ENCODE results near the gene MLKL.

The MLKL gene

GRCh38 chr16:74716355-74716754 is 15.7 kb upstream of the MLKL start:
- peaks cover 3% of the 10 kb centered on the region for H3K4me1 ChIP-seq (ENCODE audit: insufficient read depth, insufficient read length)
- no peak for TF ChIP-seq ZNF274 (IDR thresholded peaks at IDR 0.05; ENCODE audit: low read depth, low read length)
- no peak for TF ChIP-seq YY1 (IDR thresholded peaks at IDR 0.05; ENCODE audit: insufficient read depth, insufficient read length)
- TF ChIP-seq SUZ12 (IDR thresholded peaks at IDR 0.05; ENCODE audit: extremely low read depth, insufficient read depth, insufficient read length) = no peak
- no peak overlapping the region for H3K9ac ChIP-seq (ENCODE audit: insufficient read length, low read depth)
- no peak overlapping the region for H3K4me3 ChIP-seq (ENCODE audit: insufficient read length, low read depth)
- no peak for DNase-seq (ENCODE audit: low read depth, low spot score)
- H3K9me3 ChIP-seq (ENCODE audit: insufficient read depth, low read length) = no peaks in the 10 kb centered on the region
- no peaks in the 10 kb centered on the region for H3K27me3 ChIP-seq (ENCODE audit: insufficient read depth, insufficient read length)
- no peaks in the 10 kb centered on the region for H3K36me3 ChIP-seq (ENCODE audit: insufficient read depth, insufficient read length, low read length)

- H3K27me3 ChIP-seq (ENCODE audit: insufficient read depth, insufficient read length) = no peaks in the 10 kb centered on the region
- no peak overlapping the region for H3K9ac ChIP-seq (ENCODE audit: insufficient read length, low read depth)
- H3K4me3 ChIP-seq (ENCODE audit: insufficient read length, low read depth) = no peak overlapping the region
- no peaks in the 10 kb centered on the region for H3K9me3 ChIP-seq (ENCODE audit: insufficient read depth, low read length)
- no peak for TF ChIP-seq YY1 (IDR thresholded peaks at IDR 0.05; ENCODE audit: insufficient read depth, insufficient read length)
- no peak for TF ChIP-seq ZNF274 (IDR thresholded peaks at IDR 0.05; ENCODE audit: low read depth, low read length)
- no peak for TF ChIP-seq SUZ12 (IDR thresholded peaks at IDR 0.05; ENCODE audit: extremely low read depth, insufficient read depth, insufficient read length)
- DNase-seq (ENCODE audit: low read depth, low spot score) = no peak
- peaks cover 3% of the 10 kb centered on the region for H3K4me1 ChIP-seq (ENCODE audit: insufficient read depth, insufficient read length)
- H3K36me3 ChIP-seq (ENCODE audit: insufficient read depth, insufficient read length, low read length) = no peaks in the 10 kb centered on the region
Observed at GRCh38 chr16:74713876-74714275, 13.2 kb upstream of the MLKL start.

GRCh38 chr16:74713325-74713724 is 12.7 kb upstream of the MLKL start:
- Histone ChIP-seq H3K9me3 (ENCODE audit: insufficient read depth, low read length) (no peaks in the 10 kb centered on the region), H3K36me3 (ENCODE audit: insufficient read depth, insufficient read length, low read length) (no peaks in the 10 kb centered on the region), H3K27me3 (ENCODE audit: insufficient read depth, insufficient read length) (peaks cover 3% of the 10 kb centered on the region), H3K9ac (ENCODE audit: insufficient read length, low read depth) (no peak overlapping the region), H3K4me1 (ENCODE audit: insufficient read depth, insufficient read length) (peaks cover 3% of the 10 kb centered on the region), H3K4me3 (ENCODE audit: insufficient read length, low read depth) (no peak overlapping the region)
- TF ChIP-seq SUZ12 (IDR thresholded peaks at IDR 0.05; ENCODE audit: extremely low read depth, insufficient read depth, insufficient read length) = no peak
- no peak for TF ChIP-seq ZNF274 (IDR thresholded peaks at IDR 0.05; ENCODE audit: low read depth, low read length)
- TF ChIP-seq YY1 (IDR thresholded peaks at IDR 0.05; ENCODE audit: insufficient read depth, insufficient read length) = no peak
- no peak for DNase-seq (ENCODE audit: low read depth, low spot score)

GRCh38 chr16:74711938-74712337 is 11.3 kb upstream of the MLKL start:
- no peak for DNase-seq (ENCODE audit: low read depth, low spot score)
- H3K27me3 ChIP-seq (ENCODE audit: insufficient read depth, insufficient read length) = peaks cover 4% of the 10 kb centered on the region
- TF ChIP-seq YY1 (IDR thresholded peaks at IDR 0.05; ENCODE audit: insufficient read depth, insufficient read length) (no peak), ZNF274 (IDR thresholded peaks at IDR 0.05; ENCODE audit: low read depth, low read length) (no peak), SUZ12 (IDR thresholded peaks at IDR 0.05; ENCODE audit: extremely low read depth, insufficient read depth, insufficient read length) (no peak)
- no peak overlapping the region for H3K4me3 ChIP-seq (ENCODE audit: insufficient read length, low read depth)
- H3K9me3 ChIP-seq (ENCODE audit: insufficient read depth, low read length) = no peaks in the 10 kb centered on the region
- H3K4me1 ChIP-seq (ENCODE audit: insufficient read depth, insufficient read length) = peaks cover 3% of the 10 kb centered on the region
- H3K9ac ChIP-seq (ENCODE audit: insufficient read length, low read depth) = no peak overlapping the region
- H3K36me3 ChIP-seq (ENCODE audit: insufficient read depth, insufficient read length, low read length) = no peaks in the 10 kb centered on the region

- no peak overlapping the region for H3K9ac ChIP-seq (ENCODE audit: insufficient read length, low read depth)
- DNase-seq (ENCODE audit: low read depth, low spot score) = no peak
- no peaks in the 10 kb centered on the region for H3K9me3 ChIP-seq (ENCODE audit: insufficient read depth, low read length)
- no peaks in the 10 kb centered on the region for H3K36me3 ChIP-seq (ENCODE audit: insufficient read depth, insufficient read length, low read length)
- H3K4me1 ChIP-seq (ENCODE audit: insufficient read depth, insufficient read length) = peaks cover 3% of the 10 kb centered on the region
- peaks cover 4% of the 10 kb centered on the region for H3K27me3 ChIP-seq (ENCODE audit: insufficient read depth, insufficient read length)
- TF ChIP-seq YY1 (IDR thresholded peaks at IDR 0.05; ENCODE audit: insufficient read depth, insufficient read length) = no peak
- TF ChIP-seq ZNF274 (IDR thresholded peaks at IDR 0.05; ENCODE audit: low read depth, low read length) = no peak
- no peak for TF ChIP-seq SUZ12 (IDR thresholded peaks at IDR 0.05; ENCODE audit: extremely low read depth, insufficient read depth, insufficient read length)
- no peak overlapping the region for H3K4me3 ChIP-seq (ENCODE audit: insufficient read length, low read depth)
Observed at GRCh38 chr16:74710401-74710800, 9.7 kb upstream of the MLKL start.

GRCh38 chr16:74709441-74709877 is 8.8 kb upstream of the MLKL start:
- H3K27me3 ChIP-seq (ENCODE audit: insufficient read depth, insufficient read length) = peaks cover 4% of the 10 kb centered on the region
- peaks cover 3% of the 10 kb centered on the region for H3K4me1 ChIP-seq (ENCODE audit: insufficient read depth, insufficient read length)
- no peak overlapping the region for H3K4me3 ChIP-seq (ENCODE audit: insufficient read length, low read depth)
- TF ChIP-seq ZNF274 (IDR thresholded peaks at IDR 0.05; ENCODE audit: low read depth, low read length) = no peak
- TF ChIP-seq YY1 (IDR thresholded peaks at IDR 0.05; ENCODE audit: insufficient read depth, insufficient read length) = no peak
- TF ChIP-seq SUZ12 (IDR thresholded peaks at IDR 0.05; ENCODE audit: extremely low read depth, insufficient read depth, insufficient read length) = no peak
- H3K36me3 ChIP-seq (ENCODE audit: insufficient read depth, insufficient read length, low read length) = no peaks in the 10 kb centered on the region
- DNase-seq (ENCODE audit: low read depth, low spot score) = peak; percentile 80
- H3K9me3 ChIP-seq (ENCODE audit: insufficient read depth, low read length) = no peaks in the 10 kb centered on the region
- H3K9ac ChIP-seq (ENCODE audit: insufficient read length, low read depth) = no peak overlapping the region

- Histone ChIP-seq H3K9me3 (ENCODE audit: insufficient read depth, low read length) (no peaks in the 10 kb centered on the region), H3K9ac (ENCODE audit: insufficient read length, low read depth) (peak overlapping the region; percentile 77), H3K36me3 (ENCODE audit: insufficient read depth, insufficient read length, low read length) (peaks cover 4% of the 10 kb centered on the region), H3K4me1 (ENCODE audit: insufficient read depth, insufficient read length) (no peaks in the 10 kb centered on the region), H3K27me3 (ENCODE audit: insufficient read depth, insufficient read length) (peaks cover 13% of the 10 kb centered on the region), H3K4me3 (ENCODE audit: insufficient read length, low read depth) (peak overlapping the region; percentile 59)
- TF ChIP-seq YY1 (IDR thresholded peaks at IDR 0.05; ENCODE audit: insufficient read depth, insufficient read length) = no peak
- TF ChIP-seq ZNF274 (IDR thresholded peaks at IDR 0.05; ENCODE audit: low read depth, low read length) = no peak
- TF ChIP-seq SUZ12 (IDR thresholded peaks at IDR 0.05; ENCODE audit: extremely low read depth, insufficient read depth, insufficient read length) = no peak
- no peak for DNase-seq (ENCODE audit: low read depth, low spot score)
Observed at GRCh38 chr16:74700116-74700437, 585 bp downstream of the MLKL start.
